ENCODE results near the gene DNAI7.

DNAI7 gene

GRCh38 chr12:25241167-25242020 is 46.4 kb upstream of the DNAI7 start:
- TF ChIP-seq FOXM1 (IDR thresholded peaks at IDR 0.05; ENCODE audit: borderline replicate concordance, low read depth): no peak
- TF ChIP-seq RAD21 (IDR thresholded peaks at IDR 0.05; ENCODE audit: low read depth): peak; percentile 55; the same call in 1 of the 2 replicates
- no peak for TF ChIP-seq MAX (IDR thresholded peaks at IDR 0.05)

GRCh38 chr12:25236626-25237025 is 41.7 kb upstream of the DNAI7 start:
- no peak for TF ChIP-seq TEAD4 (IDR thresholded peaks at IDR 0.05)

- TF ChIP-seq TEAD4 (IDR thresholded peaks at IDR 0.05) (no peak), RAD21 (IDR thresholded peaks at IDR 0.05; ENCODE audit: low read depth) (no peak), CREB1 (IDR thresholded peaks at IDR 0.05; ENCODE audit: low read depth) (no peak), YY1 (IDR thresholded peaks at IDR 0.05; ENCODE audit: low read depth) (no peak), EGR1 (IDR thresholded peaks at IDR 0.05) (no peak), ZBTB7A (IDR thresholded peaks at IDR 0.05; ENCODE audit: low read depth) (no peak), REST (IDR thresholded peaks at IDR 0.05; ENCODE audit: low read depth) (no peak), TCF12 (IDR thresholded peaks at IDR 0.05; ENCODE audit: low read depth) (no peak), TAF1 (IDR thresholded peaks at IDR 0.05; ENCODE audit: low read depth) (no peak), NFIC (IDR thresholded peaks at IDR 0.05) (no peak), FOXM1 (IDR thresholded peaks at IDR 0.05; ENCODE audit: borderline replicate concordance, low read depth) (no peak)
Measured at GRCh38 chr12:25236190-25236589, 41.2 kb upstream of the DNAI7 start.

GRCh38 chr12:25213338-25213737 is 18.4 kb upstream of the DNAI7 start:
- TF ChIP-seq MAX (IDR thresholded peaks at IDR 0.05): no peak
- no peak for TF ChIP-seq TAF1 (IDR thresholded peaks at IDR 0.05; ENCODE audit: low read depth)
- TF ChIP-seq ZBTB7A (IDR thresholded peaks at IDR 0.05; ENCODE audit: low read depth): no peak
- no peak for TF ChIP-seq REST (IDR thresholded peaks at IDR 0.05; ENCODE audit: low read depth)
- TF ChIP-seq FOXM1 (IDR thresholded peaks at IDR 0.05; ENCODE audit: borderline replicate concordance, low read depth): no peak
- no peak for TF ChIP-seq EP300 (IDR thresholded peaks at IDR 0.05; ENCODE audit: borderline replicate concordance)
- TF ChIP-seq TCF12 (IDR thresholded peaks at IDR 0.05; ENCODE audit: low read depth): no peak
- TF ChIP-seq YY1 (IDR thresholded peaks at IDR 0.05; ENCODE audit: low read depth): no peak
- TF ChIP-seq USF1 (IDR thresholded peaks at IDR 0.05): no peak
- TF ChIP-seq CREB1 (IDR thresholded peaks at IDR 0.05; ENCODE audit: low read depth): no peak

GRCh38 chr12:25208554-25208953 is 13.6 kb upstream of the DNAI7 start:
- TF ChIP-seq EP300 (IDR thresholded peaks at IDR 0.05; ENCODE audit: borderline replicate concordance) (no peak), CREB1 (IDR thresholded peaks at IDR 0.05; ENCODE audit: low read depth) (no peak), USF1 (IDR thresholded peaks at IDR 0.05) (no peak), CEBPB (IDR thresholded peaks at IDR 0.05) (no peak), MAX (IDR thresholded peaks at IDR 0.05) (no peak), REST (IDR thresholded peaks at IDR 0.05; ENCODE audit: low read depth) (no peak), YY1 (IDR thresholded peaks at IDR 0.05; ENCODE audit: low read depth) (no peak), FOXM1 (IDR thresholded peaks at IDR 0.05; ENCODE audit: borderline replicate concordance, low read depth) (no peak), NFIC (IDR thresholded peaks at IDR 0.05) (no peak), EGR1 (IDR thresholded peaks at IDR 0.05) (no peak), RAD21 (IDR thresholded peaks at IDR 0.05; ENCODE audit: low read depth) (no peak), TAF1 (IDR thresholded peaks at IDR 0.05; ENCODE audit: low read depth) (no peak), ZBTB7A (IDR thresholded peaks at IDR 0.05; ENCODE audit: low read depth) (no peak), TEAD4 (IDR thresholded peaks at IDR 0.05) (no peak), TCF12 (IDR thresholded peaks at IDR 0.05; ENCODE audit: low read depth) (no peak)

Measured in Ishikawa (cell line).